Measurements from ENCODE around the gene SLIT1.

DNA sequence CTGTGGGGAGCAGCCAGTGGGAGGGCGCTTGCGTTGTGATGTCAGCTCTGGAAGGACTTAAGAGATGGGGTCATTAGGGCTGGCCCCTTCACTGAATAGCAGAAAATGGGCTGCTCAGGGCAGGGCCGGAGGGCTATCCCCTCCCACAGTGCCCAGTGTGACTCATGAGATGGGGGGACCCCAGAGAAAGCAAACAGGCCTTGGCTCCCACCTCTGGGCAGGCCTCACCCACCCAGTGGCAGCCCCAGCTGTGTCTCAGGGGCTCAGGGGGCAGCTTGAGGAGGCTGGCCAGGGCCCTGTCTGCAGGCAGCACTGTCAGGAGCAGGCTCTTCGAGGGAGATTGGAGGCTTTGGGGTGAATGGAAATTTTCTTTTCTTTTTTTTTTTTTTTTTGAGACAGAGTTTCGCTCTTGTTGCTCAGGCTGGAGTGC is 168.3 kb downstream of the SLIT1 start:
- TF ChIP-seq, protein P1, sequence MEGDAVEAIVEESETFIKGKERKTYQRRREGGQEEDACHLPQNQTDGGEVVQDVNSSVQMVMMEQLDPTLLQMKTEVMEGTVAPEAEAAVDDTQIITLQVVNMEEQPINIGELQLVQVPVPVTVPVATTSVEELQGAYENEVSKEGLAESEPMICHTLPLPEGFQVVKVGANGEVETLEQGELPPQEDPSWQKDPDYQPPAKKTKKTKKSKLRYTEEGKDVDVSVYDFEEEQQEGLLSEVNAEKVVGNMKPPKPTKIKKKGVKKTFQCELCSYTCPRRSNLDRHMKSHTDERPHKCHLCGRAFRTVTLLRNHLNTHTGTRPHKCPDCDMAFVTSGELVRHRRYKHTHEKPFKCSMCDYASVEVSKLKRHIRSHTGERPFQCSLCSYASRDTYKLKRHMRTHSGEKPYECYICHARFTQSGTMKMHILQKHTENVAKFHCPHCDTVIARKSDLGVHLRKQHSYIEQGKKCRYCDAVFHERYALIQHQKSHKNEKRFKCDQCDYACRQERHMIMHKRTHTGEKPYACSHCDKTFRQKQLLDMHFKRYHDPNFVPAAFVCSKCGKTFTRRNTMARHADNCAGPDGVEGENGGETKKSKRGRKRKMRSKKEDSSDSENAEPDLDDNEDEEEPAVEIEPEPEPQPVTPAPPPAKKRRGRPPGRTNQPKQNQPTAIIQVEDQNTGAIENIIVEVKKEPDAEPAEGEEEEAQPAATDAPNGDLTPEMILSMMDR (IDR thresholded peaks at IDR 0.05), result no peak
- TF ChIP-seq POLR2A (IDR thresholded peaks at IDR 0.05), result no peak
